NB4 (cell line): ENCODE data around the gene RRBP1.

Experiments used
- POLR2A ChIP-seq: IDR thresholded peaks from 2 replicates; pipeline ENCODE4 v1.6.1; 2011; ENCODE audit warnings: mild to moderate bottlenecking; ENCODE audit not compliant: insufficient read length; ENCODE audit errors: extremely low read depth
- TF ChIP-seq, protein P1 (sequence below): IDR thresholded peaks from one replicate; pipeline ENCODE4 v1.5.1; 2012; ENCODE audit warnings: low read depth, low read length

DNA sequence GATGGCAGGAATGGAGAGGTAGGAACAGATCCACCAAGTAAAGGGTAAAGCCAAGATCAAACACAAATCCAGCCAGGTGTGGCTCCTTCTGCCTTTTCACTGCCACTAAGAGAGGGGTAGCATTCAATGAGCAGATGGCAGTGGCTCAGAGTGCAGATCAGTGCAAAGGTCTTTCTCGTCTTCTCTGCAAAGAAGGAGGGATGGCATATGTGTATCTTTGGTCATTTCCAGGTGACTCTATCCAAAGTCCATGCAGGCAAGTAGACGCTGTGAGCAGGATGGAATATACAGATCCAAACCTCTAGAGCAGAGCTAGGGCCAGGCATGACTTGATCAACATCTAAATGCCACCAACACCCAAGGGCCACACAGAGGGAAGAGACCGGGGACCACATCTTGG is 24.6 kb upstream of the RRBP1 start:
- TF ChIP-seq, protein P1, sequence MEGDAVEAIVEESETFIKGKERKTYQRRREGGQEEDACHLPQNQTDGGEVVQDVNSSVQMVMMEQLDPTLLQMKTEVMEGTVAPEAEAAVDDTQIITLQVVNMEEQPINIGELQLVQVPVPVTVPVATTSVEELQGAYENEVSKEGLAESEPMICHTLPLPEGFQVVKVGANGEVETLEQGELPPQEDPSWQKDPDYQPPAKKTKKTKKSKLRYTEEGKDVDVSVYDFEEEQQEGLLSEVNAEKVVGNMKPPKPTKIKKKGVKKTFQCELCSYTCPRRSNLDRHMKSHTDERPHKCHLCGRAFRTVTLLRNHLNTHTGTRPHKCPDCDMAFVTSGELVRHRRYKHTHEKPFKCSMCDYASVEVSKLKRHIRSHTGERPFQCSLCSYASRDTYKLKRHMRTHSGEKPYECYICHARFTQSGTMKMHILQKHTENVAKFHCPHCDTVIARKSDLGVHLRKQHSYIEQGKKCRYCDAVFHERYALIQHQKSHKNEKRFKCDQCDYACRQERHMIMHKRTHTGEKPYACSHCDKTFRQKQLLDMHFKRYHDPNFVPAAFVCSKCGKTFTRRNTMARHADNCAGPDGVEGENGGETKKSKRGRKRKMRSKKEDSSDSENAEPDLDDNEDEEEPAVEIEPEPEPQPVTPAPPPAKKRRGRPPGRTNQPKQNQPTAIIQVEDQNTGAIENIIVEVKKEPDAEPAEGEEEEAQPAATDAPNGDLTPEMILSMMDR = no peak
- TF ChIP-seq POLR2A = no peak
